GM21528 (cell line): ENCODE measurements around the gene CNKSR3.

Source experiments
- ATAC-seq: cut with Tn5 transposase; IDR thresholded peaks from one replicate; pipeline ENCODE4 v1.9.1; 2021; ENCODE audit warnings: mild to moderate bottlenecking, moderate library complexity; ENCODE audit not compliant: unreplicated experiment, low FRiP score

CNKSR3 gene

DNA sequence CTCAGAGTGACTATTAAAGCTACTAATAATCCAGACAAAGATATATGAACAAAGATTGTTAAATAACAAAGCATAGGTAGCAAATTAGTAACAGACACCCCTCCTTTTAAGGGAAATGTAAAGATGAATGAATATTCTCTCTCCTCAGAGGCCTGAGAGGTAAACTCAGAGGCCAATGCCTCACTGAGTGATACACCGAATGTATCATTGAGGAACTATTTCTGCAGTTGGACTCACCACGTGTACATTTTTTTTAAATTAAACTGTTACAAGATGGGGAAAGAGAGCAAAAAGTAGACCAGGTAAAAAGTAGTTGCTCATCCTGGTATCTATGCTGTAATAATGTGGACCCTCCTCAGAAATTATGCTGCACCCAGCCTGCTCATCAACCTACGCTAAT lies 81.6 kb downstream of the CNKSR3 start:
- ATAC-seq = no peak

DNA sequence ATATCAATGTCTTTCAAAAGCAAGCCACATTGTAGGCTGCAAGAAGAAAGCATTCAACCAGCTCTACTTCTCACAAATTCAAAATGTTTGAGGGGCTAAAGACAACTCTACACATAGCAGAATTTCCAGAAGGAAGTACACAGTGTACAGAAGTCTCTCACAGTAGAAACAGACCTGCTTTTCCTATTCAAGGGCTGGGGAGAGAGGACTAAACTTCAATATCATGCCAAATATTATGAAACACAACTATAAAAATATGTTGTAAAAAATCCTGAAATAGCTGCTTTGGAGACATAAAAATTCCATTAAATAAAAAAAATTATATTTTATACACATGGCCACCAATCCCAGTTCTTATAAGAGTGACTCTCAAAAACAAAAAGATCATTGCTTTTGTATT lies 83.0 kb downstream of the CNKSR3 start:
- no peak for ATAC-seq

- no peak for ATAC-seq
These were observed 83.5 kb downstream of the CNKSR3 start for GRCh38 chr6:154426997-154427396.

GRCh38 chr6:154425034-154425433 lies 85.5 kb downstream of the CNKSR3 start:
- no peak for ATAC-seq

DNA sequence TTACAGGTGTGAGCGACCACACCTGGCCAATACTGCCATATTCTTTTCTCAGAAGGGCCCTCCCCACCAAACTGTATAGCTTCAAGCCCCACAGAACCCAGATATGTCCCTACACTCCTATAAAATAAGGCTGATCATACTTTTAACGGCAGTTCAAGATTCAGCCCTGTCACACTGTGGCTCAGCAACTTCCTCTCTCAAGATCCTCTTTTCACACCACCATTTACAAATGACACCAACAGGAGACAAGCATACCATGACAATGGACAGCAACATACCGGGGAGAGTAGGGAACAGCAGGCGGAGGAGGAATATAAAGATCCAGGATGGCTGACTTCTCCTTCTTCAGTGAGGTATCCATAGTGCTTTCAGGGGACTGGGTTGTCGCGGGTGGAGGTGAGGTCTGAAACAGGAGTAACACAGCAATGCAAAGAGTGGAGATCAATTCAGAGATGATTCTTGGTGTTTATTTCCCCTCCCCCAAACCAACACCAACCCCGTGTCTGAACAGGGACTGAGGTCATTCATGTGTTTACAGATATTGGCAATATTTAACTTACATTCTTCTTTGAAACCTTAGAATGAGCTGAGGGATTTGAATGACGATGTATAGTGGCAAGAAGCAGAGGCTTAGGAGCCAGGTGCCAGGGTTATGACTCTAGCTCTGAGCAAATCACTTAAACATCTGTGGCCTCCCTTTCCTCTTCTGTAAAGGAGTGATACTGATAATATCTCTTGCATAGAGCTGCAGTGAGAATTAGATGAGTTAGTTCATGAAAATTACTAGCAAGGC lies 96.3 kb downstream of the CNKSR3 start:
- peak; percentile 32 for ATAC-seq

DNA sequence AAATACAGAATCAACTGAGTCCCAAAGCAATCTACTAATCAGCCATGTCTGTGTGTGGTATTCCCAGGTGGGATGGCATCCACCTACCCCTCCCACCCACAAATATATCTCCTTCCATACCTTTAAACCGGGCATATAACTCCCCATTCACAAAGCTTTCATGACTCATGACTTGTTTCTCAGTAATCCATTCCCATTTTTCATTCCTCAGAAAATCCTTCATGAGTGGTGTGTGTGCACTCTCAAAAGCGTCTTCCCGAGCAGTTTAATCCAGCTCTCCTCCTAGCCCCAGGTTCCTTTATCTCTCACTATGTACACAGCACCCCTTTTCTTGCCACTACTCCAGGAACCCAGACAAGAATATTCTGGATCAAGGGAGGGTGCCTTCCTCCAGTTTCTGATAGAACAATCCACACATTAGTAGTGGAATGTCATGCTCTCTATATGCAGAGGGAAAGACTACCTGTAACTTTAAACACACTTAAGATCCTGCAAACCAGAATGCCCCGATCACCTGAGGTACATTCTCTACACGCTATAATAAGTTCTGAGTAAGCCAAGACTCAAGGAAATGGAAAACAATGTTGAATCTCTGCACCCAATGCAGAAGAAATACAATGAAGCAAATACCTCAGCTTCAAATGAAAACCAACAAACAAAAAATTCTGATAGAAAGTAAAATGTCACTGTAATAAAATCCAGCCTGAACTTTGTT lies 98.2 kb downstream of the CNKSR3 start:
- ATAC-seq = no peak

DNA sequence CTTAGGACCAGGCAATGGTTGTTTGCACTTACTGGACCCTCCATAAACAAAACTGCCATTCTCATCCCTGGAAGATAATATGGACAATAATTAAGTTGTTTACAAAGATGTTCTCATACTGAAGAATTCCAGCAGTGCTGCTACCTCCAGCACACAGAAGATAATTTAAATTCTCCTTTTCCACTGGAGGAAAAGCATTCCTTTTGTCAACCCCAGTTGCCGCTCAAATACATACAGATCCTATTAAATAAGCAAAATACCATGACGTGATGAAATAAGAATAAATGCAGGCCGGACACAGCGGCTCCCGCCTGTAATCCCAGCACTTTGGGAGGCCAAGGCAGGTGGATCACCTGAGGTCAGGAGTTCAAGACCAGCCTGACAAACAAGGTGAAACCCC lies 99.4 kb downstream of the CNKSR3 start:
- ATAC-seq = no peak

- ATAC-seq = no peak
These were observed 99.8 kb downstream of the CNKSR3 start for GRCh38 chr6:154410619-154411072.

- no peak for ATAC-seq
These were observed 101.5 kb downstream of the CNKSR3 start for GRCh38 chr6:154408891-154409500.

GRCh38 chr6:154407440-154407839 lies 103.0 kb downstream of the CNKSR3 start:
- no peak for ATAC-seq

DNA sequence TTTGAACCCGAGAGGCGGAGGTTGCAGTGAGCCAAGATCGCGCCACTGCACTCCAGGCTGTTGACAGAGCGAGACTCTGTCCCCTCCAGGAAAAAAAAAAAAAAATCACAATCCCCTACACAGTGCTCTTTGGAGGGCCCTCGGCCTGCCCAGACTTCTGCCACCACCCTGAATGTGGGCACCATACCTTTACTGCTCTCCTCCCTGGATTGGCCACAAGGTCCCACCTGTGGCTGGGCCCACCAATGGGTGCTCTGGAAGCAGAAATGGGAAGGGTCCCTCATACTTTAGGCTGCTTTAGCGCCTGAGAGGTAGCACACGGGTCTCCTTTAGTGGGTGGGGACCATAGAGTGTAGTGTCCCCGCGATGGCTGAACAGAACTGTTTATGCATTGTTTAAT lies 103.6 kb downstream of the CNKSR3 start:
- no peak for ATAC-seq

DNA sequence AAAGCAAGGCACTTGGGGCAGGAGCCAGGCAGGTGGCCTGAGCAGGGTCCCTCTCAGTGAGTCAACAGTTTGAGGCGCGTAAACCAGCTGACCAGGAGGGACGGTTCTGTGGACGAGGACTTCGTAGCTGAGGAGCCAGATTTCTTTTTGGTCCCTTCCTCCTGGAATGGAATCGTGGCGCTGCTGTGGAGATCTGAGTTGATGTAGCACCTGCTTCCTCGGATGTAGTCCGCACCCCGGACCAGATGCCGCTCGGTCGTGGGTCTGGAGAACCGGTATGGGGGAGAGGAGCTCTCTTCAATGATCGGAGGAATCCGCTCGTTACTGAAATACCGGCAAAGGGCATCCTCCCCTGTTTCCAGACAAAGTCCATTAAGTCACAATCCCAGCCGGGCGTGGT lies 104.2 kb downstream of the CNKSR3 start:
- ATAC-seq = no peak

DNA sequence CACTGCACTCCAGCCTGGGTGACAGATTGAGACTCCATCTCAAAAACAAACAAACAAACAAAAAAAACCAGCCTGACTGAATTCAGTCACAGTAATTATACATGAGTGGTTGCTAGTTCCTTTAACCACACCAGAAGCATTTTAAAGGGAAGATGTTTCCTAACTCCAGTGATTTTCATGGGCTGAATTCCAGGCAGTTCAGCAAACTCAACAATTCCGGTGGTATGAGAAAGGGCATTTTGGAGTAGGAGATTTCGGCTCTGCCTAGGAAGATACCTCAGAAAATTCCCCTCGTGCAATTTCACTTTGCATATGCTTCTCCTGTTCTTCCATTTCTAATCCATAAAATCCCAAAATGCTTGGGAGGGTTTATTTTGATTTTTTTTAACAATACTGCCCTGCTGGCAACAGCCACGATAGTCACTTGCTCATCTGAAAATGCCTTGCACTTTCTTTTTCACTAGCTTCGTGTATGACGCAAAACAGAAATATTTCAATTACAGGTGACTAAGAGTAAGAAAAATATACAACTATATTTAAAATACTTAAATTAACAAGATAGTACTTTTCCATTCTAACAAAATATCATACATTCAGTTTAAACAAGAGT lies 105.6 kb downstream of the CNKSR3 start:
- ATAC-seq = no peak

GRCh38 chr6:154403788-154404187 lies 106.7 kb downstream of the CNKSR3 start:
- no peak for ATAC-seq

DNA sequence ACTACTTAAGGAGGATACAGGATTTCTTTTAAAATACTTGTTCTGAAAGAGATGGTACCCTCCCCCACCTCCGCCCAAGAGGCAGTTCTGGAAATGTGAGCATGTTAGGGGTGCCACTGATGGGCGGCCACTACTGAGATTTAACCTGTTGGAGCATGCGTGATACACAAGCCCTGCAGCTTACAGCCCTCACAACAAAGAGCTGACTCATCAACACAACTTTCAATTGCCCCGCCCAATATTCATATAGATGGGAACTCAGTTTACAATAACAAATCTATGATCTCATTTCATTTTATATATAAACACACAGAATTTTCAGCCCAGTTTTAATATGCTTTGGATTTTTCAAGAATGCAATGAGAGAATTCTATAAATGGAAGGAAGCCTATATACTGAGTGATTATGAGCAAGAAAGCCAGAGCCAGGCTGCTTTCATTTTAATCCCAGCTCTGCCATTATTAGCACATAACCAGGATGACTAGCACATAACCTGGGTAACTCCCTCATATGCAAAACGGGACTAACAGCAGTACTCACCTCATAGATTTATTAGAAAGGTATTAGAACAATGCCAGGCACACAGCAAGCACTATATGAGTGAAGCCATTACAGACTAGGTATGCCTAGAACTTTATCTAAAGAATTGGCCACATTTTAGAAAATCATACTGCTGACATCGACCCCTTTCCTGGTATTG lies 108.3 kb downstream of the CNKSR3 start:
- no peak for ATAC-seq

- no peak for ATAC-seq
These were observed 111.4 kb downstream of the CNKSR3 start for GRCh38 chr6:154399097-154399496.

GRCh38 chr6:154397491-154398195 lies 112.8 kb downstream of the CNKSR3 start:
- ATAC-seq = no peak

DNA sequence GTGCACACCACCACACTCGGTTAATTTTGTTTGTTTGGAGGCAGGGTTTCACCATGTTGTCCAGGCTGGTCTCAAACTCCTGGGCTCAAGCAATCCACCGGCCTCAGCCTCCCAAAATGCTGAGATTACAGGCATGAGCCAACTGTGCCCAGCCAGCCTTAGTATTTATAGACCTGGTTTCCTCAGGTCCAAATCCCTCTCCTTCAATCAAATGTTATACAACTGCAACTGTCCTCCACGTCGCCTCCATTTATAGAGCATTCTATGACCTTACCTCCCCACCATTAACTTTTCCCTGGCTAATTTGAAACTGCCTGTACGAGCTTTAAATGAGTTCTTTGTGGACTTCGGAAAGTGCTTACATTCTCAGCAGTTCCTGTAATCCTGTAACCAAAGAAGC lies 114.6 kb downstream of the CNKSR3 start:
- no peak for ATAC-seq

DNA sequence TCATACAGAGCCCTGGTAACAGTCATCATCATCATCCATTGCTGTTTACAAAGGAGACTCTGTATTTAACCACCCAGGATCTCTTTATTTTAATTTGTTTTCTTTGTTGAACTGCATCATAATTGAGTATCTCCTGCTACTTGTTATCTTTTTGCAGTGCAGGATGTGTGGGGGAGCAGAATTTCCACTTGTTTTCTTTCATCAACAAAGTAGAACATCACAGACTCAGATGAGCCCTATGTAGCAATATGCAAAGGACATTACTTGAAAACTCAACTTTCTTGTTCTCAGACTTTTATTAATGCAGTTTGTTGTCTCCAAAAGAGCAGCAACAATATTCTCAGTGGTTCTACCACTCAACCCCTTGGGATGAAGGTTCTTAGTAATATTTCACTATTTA lies 115.2 kb downstream of the CNKSR3 start:
- no peak for ATAC-seq

DNA sequence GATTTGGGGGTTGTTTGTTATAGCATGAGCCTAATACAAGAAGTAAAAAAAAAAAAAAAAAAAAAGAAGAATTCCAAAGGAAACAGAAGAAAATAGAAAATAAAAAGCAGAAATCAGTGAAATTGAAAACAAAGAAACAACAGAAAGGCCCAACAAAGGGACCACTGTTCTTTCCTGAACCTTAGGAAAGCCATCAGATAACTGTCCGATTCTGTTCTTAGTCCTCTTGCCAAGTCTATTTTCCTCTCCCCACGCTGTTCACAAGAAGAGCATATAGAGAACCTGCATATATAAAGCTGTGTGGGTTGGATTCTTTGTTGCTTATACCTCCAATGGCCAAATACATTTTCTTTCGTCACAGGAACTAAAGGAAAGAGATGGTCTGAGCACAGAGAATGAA lies 115.9 kb downstream of the CNKSR3 start:
- no peak for ATAC-seq
